Suprapubic skin (tissue), 3 donors: ENCODE data around the gene SFRP4.

Experiments used
- POLR2A ChIP-seq, 2 donors: fragments of 450-650 bp; IDR thresholded peaks; one replicate each; pipeline ENCODE4 v1.6.1; 2017; ENCODE audit warnings: antibody characterized with exemption in 2 of 2, mild to moderate bottlenecking in 2 of 2, moderate library complexity in 2 of 2
- TF ChIP-seq, protein P1 (sequence below), 2 donors: fragments of 200-600 bp in 1 of 2; fragments of 450-650 bp in 1 of 2; sonication (generic) in 1 of 2; IDR thresholded peaks; one replicate each; pipeline ENCODE4 v1.5.1; 2016 to 2019; ENCODE audit warnings: antibody characterized with exemption in 2 of 2, mild to moderate bottlenecking in 1 of 2, moderate library complexity in 1 of 2

DNA sequence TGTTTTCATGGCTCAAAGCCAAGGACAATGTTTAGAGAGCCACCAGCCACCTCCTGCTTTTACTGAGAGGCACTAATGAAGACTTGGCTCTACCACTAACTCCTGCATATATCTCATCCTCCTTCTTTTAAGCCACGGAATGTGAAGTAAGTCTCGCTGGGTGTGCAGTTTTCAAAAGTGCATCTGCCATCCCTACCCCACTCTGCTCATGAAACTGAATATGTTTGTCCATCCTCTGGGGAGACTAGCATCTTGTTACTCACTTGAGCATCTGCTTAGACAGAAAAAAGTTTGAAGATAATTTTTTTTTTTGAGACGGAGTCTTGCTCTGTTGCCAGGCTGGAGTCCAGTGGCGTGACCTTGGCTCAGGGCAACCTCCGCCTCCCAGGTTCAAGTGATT lies 44.6 kb upstream of the SFRP4 start:
- TF ChIP-seq, protein P1, sequence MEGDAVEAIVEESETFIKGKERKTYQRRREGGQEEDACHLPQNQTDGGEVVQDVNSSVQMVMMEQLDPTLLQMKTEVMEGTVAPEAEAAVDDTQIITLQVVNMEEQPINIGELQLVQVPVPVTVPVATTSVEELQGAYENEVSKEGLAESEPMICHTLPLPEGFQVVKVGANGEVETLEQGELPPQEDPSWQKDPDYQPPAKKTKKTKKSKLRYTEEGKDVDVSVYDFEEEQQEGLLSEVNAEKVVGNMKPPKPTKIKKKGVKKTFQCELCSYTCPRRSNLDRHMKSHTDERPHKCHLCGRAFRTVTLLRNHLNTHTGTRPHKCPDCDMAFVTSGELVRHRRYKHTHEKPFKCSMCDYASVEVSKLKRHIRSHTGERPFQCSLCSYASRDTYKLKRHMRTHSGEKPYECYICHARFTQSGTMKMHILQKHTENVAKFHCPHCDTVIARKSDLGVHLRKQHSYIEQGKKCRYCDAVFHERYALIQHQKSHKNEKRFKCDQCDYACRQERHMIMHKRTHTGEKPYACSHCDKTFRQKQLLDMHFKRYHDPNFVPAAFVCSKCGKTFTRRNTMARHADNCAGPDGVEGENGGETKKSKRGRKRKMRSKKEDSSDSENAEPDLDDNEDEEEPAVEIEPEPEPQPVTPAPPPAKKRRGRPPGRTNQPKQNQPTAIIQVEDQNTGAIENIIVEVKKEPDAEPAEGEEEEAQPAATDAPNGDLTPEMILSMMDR (IDR thresholded peaks at IDR 0.05), result no peak
- no peak for TF ChIP-seq POLR2A (IDR thresholded peaks at IDR 0.05)
